Breast epithelium (tissue), 4 donors: ENCODE measurements around the gene ZNF438. TPM values are rescaled to one million over a fixed set of nuclear protein-coding genes. Genes with fewer than 3 reads are reported as not detected.

Experiments
- DNase-seq, 2 donors: peaks; one replicate each; pipeline ENCODE4 v3.0.0-alpha.2; 2019; ENCODE audit warnings: low spot score in 2 of 2
- H3K27ac ChIP-seq, 2 donors: fragments of 200-600 bp; sonication (generic) in 1 of 2; one replicate each; pipeline ENCODE4 v1.5.1; 2016 to 2019; ENCODE audit warnings: mild to moderate bottlenecking in 1 of 2
- H3K27me3 ChIP-seq, 2 donors: fragments of 200-600 bp; sonication (generic) in 1 of 2; one replicate each; pipeline versions ENCODE4 v1.5.1 to v1.6.0; 2017 to 2019; ENCODE audit warnings: control low read depth in 1 of 2, mild to moderate bottlenecking in 1 of 2
- H3K36me3 ChIP-seq: fragments of 200-600 bp; one replicate; pipeline ENCODE4 v1.5.1; 2019
- H3K4me1 ChIP-seq, 2 donors: fragments of 200-600 bp; sonication (generic); one replicate each; pipeline ENCODE4 v1.5.1; 2016 to 2019; ENCODE audit warnings: control low read depth in 1 of 2
- H3K4me3 ChIP-seq, 3 donors: fragments of 200-600 bp; sonication (generic); 1 replicate in 2 of 3; 2 replicates in 1 of 3; pipeline ENCODE4 v1.5.1; 2016 to 2019; ENCODE audit warnings: mild to moderate bottlenecking in 3 of 3, moderate library complexity in 2 of 3
- H3K9me3 ChIP-seq, 2 donors: fragments of 200-600 bp; sonication (generic) in 1 of 2; one replicate each; pipeline ENCODE4 v1.5.1; 2016 to 2019; ENCODE audit warnings: control low read depth in 1 of 2
- POLR2A ChIP-seq: fragments of 450-650 bp; IDR thresholded peaks from one replicate; pipeline ENCODE4 v1.6.1; 2016; ENCODE audit warnings: antibody characterized with exemption, mild to moderate bottlenecking, moderate library complexity
- POLR2AphosphoS5 ChIP-seq, 3 donors: sonication (generic); formaldehyde crosslinking; IDR thresholded peaks; one replicate each; pipeline ENCODE4 v1.6.1; 2017; ENCODE audit warnings: antibody characterized with exemption in 3 of 3
- intact Hi-C: fragments of 100-400 bp; cut with DNase I; formaldehyde crosslinking; loops from one replicate; pipeline ENCODE4 v1.15.1; 2023; ENCODE audit warnings: low total_unique reads
- total RNA-seq, 3 donors: library from RNA; depleted of rRNA; stranded (reverse); fragments of >200 nt; gene quantifications; one replicate each; pipeline ENCODE4 v1.1.0, GENCODE V29; 2016
- TF ChIP-seq, protein P1 (sequence below), 3 donors: fragments of 450-650 bp; IDR thresholded peaks; one replicate each; pipeline ENCODE4 v1.5.1; 2016 to 2017; ENCODE audit warnings: antibody characterized with exemption in 3 of 3, mild to moderate bottlenecking in 3 of 3, moderate library complexity in 3 of 3

The ZNF438 gene
- total RNA-seq, 3 donors from 2014 or later, result 8.8 to 34.6 (median 10.0) TPM

DNA sequence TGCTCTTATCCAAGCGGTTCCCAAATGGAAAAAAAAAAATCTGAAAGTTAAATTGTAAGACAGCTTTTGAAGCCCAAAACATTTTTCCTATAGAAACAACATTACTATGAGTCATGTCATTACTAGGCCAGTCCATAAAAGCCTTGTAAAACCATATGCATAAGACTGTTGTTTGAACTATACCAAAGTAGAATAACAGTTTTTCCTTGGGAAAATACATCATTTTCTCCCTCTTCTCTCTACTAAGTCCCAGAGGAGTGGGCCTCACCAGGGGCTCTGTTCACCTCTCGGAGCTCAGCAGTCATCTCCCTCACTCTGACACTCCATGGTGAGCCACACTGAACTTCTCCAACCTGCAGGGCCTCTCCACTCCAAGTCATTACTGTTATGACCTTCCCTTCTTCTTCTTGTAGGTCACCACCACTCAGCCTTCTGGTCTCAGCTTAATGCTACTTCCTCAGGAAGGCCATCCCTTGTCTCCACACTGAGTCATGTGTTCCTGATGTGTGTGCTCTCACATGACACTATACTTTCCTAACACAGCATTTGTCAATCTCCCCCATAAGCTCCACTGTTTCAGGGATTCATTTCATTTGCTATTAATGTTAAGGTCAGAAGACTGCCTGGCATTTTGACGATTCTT, 32.5 kb downstream of the ZNF438 start:
- no peak for TF ChIP-seq POLR2AphosphoS5 (IDR thresholded peaks at IDR 0.05)
- TF ChIP-seq, protein P1, sequence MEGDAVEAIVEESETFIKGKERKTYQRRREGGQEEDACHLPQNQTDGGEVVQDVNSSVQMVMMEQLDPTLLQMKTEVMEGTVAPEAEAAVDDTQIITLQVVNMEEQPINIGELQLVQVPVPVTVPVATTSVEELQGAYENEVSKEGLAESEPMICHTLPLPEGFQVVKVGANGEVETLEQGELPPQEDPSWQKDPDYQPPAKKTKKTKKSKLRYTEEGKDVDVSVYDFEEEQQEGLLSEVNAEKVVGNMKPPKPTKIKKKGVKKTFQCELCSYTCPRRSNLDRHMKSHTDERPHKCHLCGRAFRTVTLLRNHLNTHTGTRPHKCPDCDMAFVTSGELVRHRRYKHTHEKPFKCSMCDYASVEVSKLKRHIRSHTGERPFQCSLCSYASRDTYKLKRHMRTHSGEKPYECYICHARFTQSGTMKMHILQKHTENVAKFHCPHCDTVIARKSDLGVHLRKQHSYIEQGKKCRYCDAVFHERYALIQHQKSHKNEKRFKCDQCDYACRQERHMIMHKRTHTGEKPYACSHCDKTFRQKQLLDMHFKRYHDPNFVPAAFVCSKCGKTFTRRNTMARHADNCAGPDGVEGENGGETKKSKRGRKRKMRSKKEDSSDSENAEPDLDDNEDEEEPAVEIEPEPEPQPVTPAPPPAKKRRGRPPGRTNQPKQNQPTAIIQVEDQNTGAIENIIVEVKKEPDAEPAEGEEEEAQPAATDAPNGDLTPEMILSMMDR (IDR thresholded peaks at IDR 0.05), result no peak
- TF ChIP-seq POLR2A, result no peak
- Histone ChIP-seq H3K4me3 (peak overlapping the region in 1 of 3 donors; percentile 14), H3K27me3 (no peaks in the 10 kb centered on the region), H3K27ac (peak overlapping the region in 1 of 2 donors; percentile 30), H3K4me1 (no peaks in the 10 kb centered on the region), H3K36me3 (no peaks in the 10 kb centered on the region), H3K9me3 (peaks cover 0 to 9% of the 10 kb centered on the region in 2 donors)
- intact Hi-C loops, result no loop called here
- DNase-seq, result no peak

- peak overlapping the region in 1 of 3 donors; percentile 14 for H3K4me3 ChIP-seq
- H3K36me3 ChIP-seq, result no peaks in the 10 kb centered on the region
- no peaks in the 10 kb centered on the region for H3K27me3 ChIP-seq
- H3K27ac ChIP-seq, result no peak overlapping the region
- H3K9me3 ChIP-seq, result peaks cover 0 to 9% of the 10 kb centered on the region in 2 donors
- no peaks in the 10 kb centered on the region for H3K4me1 ChIP-seq
- TF ChIP-seq POLR2AphosphoS5 (IDR thresholded peaks at IDR 0.05) (no peak), POLR2A (no peak)
- TF ChIP-seq, protein P1 (IDR thresholded peaks at IDR 0.05), result no peak
- intact Hi-C loops, result no loop called here
- no peak for DNase-seq
These were observed 34.0 kb downstream of the ZNF438 start for GRCh38 chr10:30997536-30998235.

- TF ChIP-seq, protein P1 (IDR thresholded peaks at IDR 0.05), result no peak
- no peak for TF ChIP-seq POLR2AphosphoS5 (IDR thresholded peaks at IDR 0.05)
- no peak for TF ChIP-seq POLR2A
- intact Hi-C loops, result no loop called here
- Histone ChIP-seq H3K4me1 (no peaks in the 10 kb centered on the region), H3K9me3 (peaks cover 0 to 9% of the 10 kb centered on the region in 2 donors), H3K36me3 (no peaks in the 10 kb centered on the region), H3K4me3 (no peak overlapping the region), H3K27me3 (no peaks in the 10 kb centered on the region), H3K27ac (no peak overlapping the region)
- no peak for DNase-seq
These were observed 35.1 kb downstream of the ZNF438 start for GRCh38 chr10:30996481-30997005.

DNA sequence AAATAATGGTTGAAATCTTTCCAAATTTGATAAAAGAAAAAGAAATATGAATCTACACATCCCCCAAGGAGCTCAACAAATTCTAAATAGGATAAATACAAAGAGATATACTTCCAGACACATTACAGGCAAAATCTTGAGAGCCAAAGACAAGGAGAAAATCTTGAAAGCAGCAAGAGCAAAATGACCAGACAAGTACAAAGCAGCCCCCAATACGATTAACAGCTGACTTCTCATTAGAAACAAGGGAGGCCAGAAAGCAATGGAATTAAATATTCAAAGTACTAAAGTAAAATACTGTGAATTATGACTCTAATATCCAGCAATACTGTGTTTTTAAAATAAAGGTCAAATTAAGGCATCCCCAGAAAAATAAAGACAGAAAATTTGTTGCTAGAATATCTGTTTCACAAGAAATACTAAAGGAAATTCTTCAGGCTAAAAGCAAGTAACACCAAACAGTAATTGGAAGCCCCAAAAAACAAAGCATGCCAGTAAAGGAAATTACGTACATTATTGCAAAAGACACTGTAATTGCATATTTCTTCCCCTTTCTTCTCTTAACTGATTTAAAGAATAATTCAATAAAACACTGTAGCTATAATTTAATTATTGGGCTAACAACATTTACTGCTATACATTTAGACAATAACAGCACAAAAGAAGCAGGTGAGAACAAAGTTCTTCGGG, 36.4 kb downstream of the ZNF438 start:
- Histone ChIP-seq H3K9me3 (peaks cover 0 to 9% of the 10 kb centered on the region in 2 donors), H3K36me3 (no peaks in the 10 kb centered on the region), H3K27ac (no peak overlapping the region), H3K4me1 (no peaks in the 10 kb centered on the region), H3K4me3 (no peak overlapping the region), H3K27me3 (no peaks in the 10 kb centered on the region)
- no peak for DNase-seq
- no peak for TF ChIP-seq POLR2AphosphoS5 (IDR thresholded peaks at IDR 0.05)
- TF ChIP-seq, protein P1 (IDR thresholded peaks at IDR 0.05), result no peak
- no peak for TF ChIP-seq POLR2A
- intact Hi-C loops, result no loop called here
